Neuronal stem cell (in vitro differentiated cells): ENCODE results near the gene KLK13.

Experiments used
- DNase-seq: peaks from one replicate; pipeline ENCODE4 v3.0.0-alpha.2; 2013; ENCODE audit warnings: low spot score
- H2AFZ ChIP-seq: one replicate; pipeline ENCODE4 v1.6.1; 2013; ENCODE audit warnings: mild to moderate bottlenecking, low read length, inconsistent platforms
- H2AK5ac ChIP-seq: 2 replicates; pipeline ENCODE4 v1.6.1; 2013; ENCODE audit warnings: low read depth, mild to moderate bottlenecking, inconsistent platforms, low read length, moderate library complexity, mixed read lengths
- H2BK120ac ChIP-seq: 2 replicates; pipeline ENCODE4 v1.6.1; 2013; ENCODE audit warnings: low read depth, mild to moderate bottlenecking, inconsistent platforms, low read length, moderate library complexity, mixed read lengths
- H2BK12ac ChIP-seq: one replicate; pipeline ENCODE4 v1.6.1; 2013; ENCODE audit warnings: low read length, inconsistent platforms
- H2BK15ac ChIP-seq: 2 replicates; pipeline ENCODE4 v1.6.1; 2013; ENCODE audit warnings: mild to moderate bottlenecking, low read length, inconsistent platforms, mixed read lengths
- H2BK5ac ChIP-seq: one replicate; pipeline ENCODE4 v1.6.1; 2013; ENCODE audit warnings: inconsistent platforms, mild to moderate bottlenecking, low read length, moderate library complexity
- H3K14ac ChIP-seq: one replicate; pipeline ENCODE4 v1.6.1; 2013; ENCODE audit warnings: low read length, inconsistent platforms
- H3K18ac ChIP-seq: 2 replicates; pipeline ENCODE4 v1.6.1; 2013; ENCODE audit warnings: low read length, inconsistent platforms
- H3K23ac ChIP-seq: 2 replicates; pipeline ENCODE4 v1.6.1; 2013; ENCODE audit warnings: low read depth, mild to moderate bottlenecking, mixed read lengths, low read length, inconsistent platforms; ENCODE audit not compliant: poor library complexity
- H3K27ac ChIP-seq: replicated peaks from 3 replicates; pipeline ENCODE4 v1.5.1; 2013; ENCODE audit warnings: low read length, inconsistent platforms
- H3K27me3 ChIP-seq, 3 experiments: 2 replicates each; pipeline ENCODE4 v1.6.1; 2013; ENCODE audit warnings: low read length in 3 of 3, mild to moderate bottlenecking in 2 of 3, inconsistent platforms in 1 of 3, low read depth in 1 of 3, mixed read lengths in 1 of 3, moderate library complexity in 1 of 3; ENCODE audit not compliant: control insufficient read depth in 3 of 3, insufficient read depth in 3 of 3
- H3K36me3 ChIP-seq, 2 donors: replicated peaks in 1 of 2; 2 replicates each; pipeline ENCODE4 v1.6.1; 2013; ENCODE audit warnings: low read length in 2 of 2; ENCODE audit not compliant: control insufficient read depth in 2 of 2, insufficient read depth in 2 of 2
- H3K4ac ChIP-seq: 2 replicates; pipeline ENCODE4 v1.6.1; 2013; ENCODE audit warnings: inconsistent platforms, mild to moderate bottlenecking, low read length, moderate library complexity
- H3K4me1 ChIP-seq, 2 donors: 1 replicate in 1 of 2; 2 replicates in 1 of 2; pipeline ENCODE4 v1.6.1; 2013; ENCODE audit warnings: low read length in 2 of 2, low read depth in 1 of 2; ENCODE audit not compliant: control insufficient read depth in 2 of 2, insufficient read depth in 1 of 2
- H3K4me2 ChIP-seq: one replicate; pipeline ENCODE4 v1.6.1; 2013; ENCODE audit warnings: mild to moderate bottlenecking, low read length, inconsistent platforms; ENCODE audit not compliant: insufficient read depth, poor library complexity, severe bottlenecking
- H3K4me3 ChIP-seq, 2 donors: 2 replicates each; pipeline ENCODE4 v1.5.1; 2013; ENCODE audit warnings: low read length in 2 of 2, mild to moderate bottlenecking in 2 of 2, inconsistent platforms in 1 of 2, moderate library complexity in 1 of 2
- H3K79me1 ChIP-seq: one replicate; pipeline ENCODE4 v1.6.1; 2013; ENCODE audit warnings: low read depth, mild to moderate bottlenecking, inconsistent platforms, low read length, moderate library complexity
- H3K9ac ChIP-seq: one replicate; pipeline ENCODE4 v1.6.1; 2013; ENCODE audit warnings: mild to moderate bottlenecking, low read depth, low read length, inconsistent platforms; ENCODE audit not compliant: poor library complexity
- H3K9me3 ChIP-seq, 2 donors: replicated peaks in 1 of 2; 2 replicates each; pipeline versions ENCODE3 to v1.6.1; 2013; ENCODE audit warnings: low read length in 2 of 2, mild to moderate bottlenecking in 2 of 2, inconsistent platforms in 1 of 2, low read depth in 1 of 2, mixed read lengths in 1 of 2, moderate library complexity in 1 of 2; ENCODE audit not compliant: control insufficient read depth in 2 of 2, insufficient read depth in 1 of 2
- H4K8ac ChIP-seq: one replicate; pipeline ENCODE4 v1.6.1; 2013; ENCODE audit warnings: low read depth, mild to moderate bottlenecking, inconsistent platforms, low read length, moderate library complexity
- H4K91ac ChIP-seq: one replicate; pipeline ENCODE4 v1.6.1; 2013; ENCODE audit warnings: low read length, low read depth, mild to moderate bottlenecking, inconsistent platforms; ENCODE audit not compliant: poor library complexity
- WGBS, 2 donors: extraction: QIAGEN DNeasy Blood & Tissue Kit; methylation state at CpG; one replicate each; pipeline ENCODE4 v1.1.7; 2013; ENCODE audit warnings: missing lambda C conversion rate in 2 of 2, mixed read lengths in 1 of 2; ENCODE audit not compliant: insufficient read length in 2 of 2, insufficient replicate concordance in 1 of 2; ENCODE audit errors: extremely low coverage in 2 of 2; 5-methylcytosine and 5-hydroxymethylcytosine counted together

The KLK13 gene

DNA sequence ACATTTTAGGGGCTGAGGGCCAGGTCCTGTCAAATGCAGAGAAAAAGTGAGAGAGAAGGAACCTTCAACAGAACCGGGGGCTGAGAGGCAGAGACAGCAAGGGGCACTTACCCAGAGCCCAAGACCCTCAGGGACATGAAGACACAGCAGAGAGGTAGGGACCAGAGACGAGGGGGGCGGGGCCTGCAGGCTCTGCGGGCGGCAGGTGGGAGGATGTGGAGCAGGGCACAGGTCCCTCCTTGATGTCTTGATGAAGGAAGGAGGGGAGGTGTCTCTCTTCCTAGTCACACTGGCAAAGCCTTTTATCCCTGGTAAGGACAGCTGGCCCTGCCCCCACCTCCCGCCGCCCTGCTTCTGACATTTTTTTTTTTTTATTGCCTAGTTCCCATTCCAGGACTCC lies 17.7 kb upstream of the KLK13 start, which contains the start of gene KLK14:
KLK14 (minus strand) TSS at position 277 of the 400 bp plus-strand sequence; CDS start at position 4, 273 bp downstream.
- no CpG with 5 or more reads among the region's 7 CpGs for WGBS, 2 donors
- H4K91ac ChIP-seq: no peak within 1 kb of the TSS
- H2BK12ac ChIP-seq: no peak within 1 kb of the TSS
- peaks cover 0 to 36% (median 0%) of the 10 kb centered on the region in 3 experiments for H3K27me3 ChIP-seq
- H3K4me1 ChIP-seq: no peaks in the 10 kb centered on the region
- H2BK15ac ChIP-seq: no peak within 1 kb of the TSS
- H3K79me1 ChIP-seq: peaks cover 1% of the 10 kb centered on the region
- no peak within 1 kb of the TSS for H3K14ac ChIP-seq
- no peaks in the 10 kb centered on the region for H3K36me3 ChIP-seq
- no peak within 1 kb of the TSS for H4K8ac ChIP-seq
- H3K27ac ChIP-seq: no peak within 1 kb of the TSS
- H3K9ac ChIP-seq: no peak within 1 kb of the TSS
- no peak for DNase-seq
- no peak within 1 kb of the TSS for H2BK5ac ChIP-seq
- no peak within 1 kb of the TSS for H2AFZ ChIP-seq
- H3K4me3 ChIP-seq: no peak within 1 kb of the TSS
- no peak within 1 kb of the TSS for H3K4me2 ChIP-seq
- H3K9me3 ChIP-seq: no peaks in the 10 kb centered on the region
- H3K18ac ChIP-seq: no peak within 1 kb of the TSS
- H2AK5ac ChIP-seq: peak within 1 kb of the TSS; percentile 7
- H3K23ac ChIP-seq: no peak within 1 kb of the TSS
- no peak within 1 kb of the TSS for H2BK120ac ChIP-seq
- no peak within 1 kb of the TSS for H3K4ac ChIP-seq

GRCh38 chr19:51081476-51081875 lies 16.6 kb upstream of the KLK13 start:
- Histone ChIP-seq H3K4me3 (no peak overlapping the region), H2AFZ (no peak overlapping the region), H2BK15ac (no peak overlapping the region), H3K14ac (no peak overlapping the region), H2BK5ac (no peak overlapping the region), H3K36me3 (no peaks in the 10 kb centered on the region), H2BK12ac (no peak overlapping the region), H3K27ac (no peak overlapping the region), H3K23ac (no peak overlapping the region), H3K4me1 (no peaks in the 10 kb centered on the region), H3K9ac (no peak overlapping the region), H2BK120ac (peak overlapping the region; percentile 63), H3K4ac (no peak overlapping the region), H3K27me3 (peaks cover 0 to 34% (median 0%) of the 10 kb centered on the region in 3 experiments), H3K18ac (no peak overlapping the region), H3K79me1 (peaks cover 1% of the 10 kb centered on the region), H2AK5ac (no peak overlapping the region), H3K4me2 (no peak overlapping the region), H4K8ac (no peak overlapping the region), H3K9me3 (no peaks in the 10 kb centered on the region), H4K91ac (no peak overlapping the region)
- no CpG with 5 or more reads among the region's 14 CpGs for WGBS, 2 donors
- no peak for DNase-seq

DNA sequence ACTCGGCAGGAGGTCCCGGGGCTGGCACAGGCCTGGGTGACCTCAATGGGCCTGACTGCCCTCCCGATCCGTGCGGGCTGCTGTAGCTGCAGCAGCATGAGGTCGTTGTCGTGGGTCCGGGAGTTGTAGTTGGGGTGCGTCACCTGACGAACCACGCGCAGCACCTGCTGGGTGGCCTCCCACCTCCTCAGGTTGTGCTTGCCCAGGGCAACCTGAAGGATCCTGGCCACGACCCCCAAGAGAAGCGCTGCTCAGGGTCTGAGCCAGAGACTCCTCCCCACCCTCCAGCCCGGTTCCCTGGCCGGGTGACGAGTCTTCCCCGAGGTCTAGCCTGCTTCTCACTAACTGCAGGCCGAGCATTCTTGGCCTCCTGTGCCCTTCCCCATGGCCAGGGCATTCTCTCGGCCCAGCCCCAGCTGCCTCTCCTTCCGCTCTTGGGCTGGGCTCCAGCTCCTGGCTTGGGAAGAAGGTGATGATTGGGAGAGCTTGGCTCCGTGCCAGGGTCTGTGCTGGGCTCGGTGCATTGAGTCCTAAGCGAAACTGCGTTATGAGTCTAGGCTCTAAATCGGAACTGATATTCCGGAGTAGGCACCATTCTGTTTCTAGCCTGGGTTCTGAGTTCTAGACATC lies 14.7 kb upstream of the KLK13 start:
- peak overlapping the region; percentile 76 for H3K18ac ChIP-seq
- H2BK120ac ChIP-seq: no peak overlapping the region
- no peak overlapping the region for H3K27ac ChIP-seq
- no peak overlapping the region for H2AFZ ChIP-seq
- H4K8ac ChIP-seq: no peak overlapping the region
- peaks cover 0 to 24% (median 0%) of the 10 kb centered on the region in 3 experiments for H3K27me3 ChIP-seq
- H3K14ac ChIP-seq: peak overlapping the region; percentile 38
- H3K9ac ChIP-seq: no peak overlapping the region
- WGBS, 2 donors: no CpG with 5 or more reads among the region's 27 CpGs
- H3K23ac ChIP-seq: peak overlapping the region; percentile 73
- peak overlapping the region; percentile 39 for H2BK5ac ChIP-seq
- no peaks in the 10 kb centered on the region for H3K4me1 ChIP-seq
- peaks cover 1% of the 10 kb centered on the region for H3K79me1 ChIP-seq
- H2BK12ac ChIP-seq: no peak overlapping the region
- H3K9me3 ChIP-seq: no peaks in the 10 kb centered on the region
- H2BK15ac ChIP-seq: peak overlapping the region; percentile 92
- H3K4me2 ChIP-seq: no peak overlapping the region
- H3K4ac ChIP-seq: peak overlapping the region; percentile 66
- DNase-seq: no peak
- no peak overlapping the region for H4K91ac ChIP-seq
- peak overlapping the region; percentile 43 for H2AK5ac ChIP-seq
- H3K4me3 ChIP-seq: no peak overlapping the region
- no peaks in the 10 kb centered on the region for H3K36me3 ChIP-seq

DNA sequence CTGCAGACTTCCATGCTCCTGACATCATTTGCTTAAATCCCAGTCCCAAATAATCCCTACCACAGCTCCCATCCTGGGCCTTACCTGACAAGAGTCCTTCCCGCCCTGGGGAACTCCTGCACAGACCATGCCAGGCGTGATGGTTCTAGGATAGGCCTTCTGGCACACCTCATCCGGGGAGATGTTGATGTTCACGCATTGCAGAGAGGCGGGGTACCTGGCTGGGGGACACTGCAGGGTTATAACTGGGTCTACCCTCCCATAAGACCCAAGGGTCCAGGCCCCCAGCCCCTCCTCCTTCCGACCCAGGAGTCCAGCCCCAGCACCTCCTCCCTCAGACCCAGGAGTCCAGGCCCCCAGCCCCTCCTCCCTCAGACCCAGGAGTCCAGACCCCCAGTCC lies 13.8 kb upstream of the KLK13 start:
- no peak overlapping the region for H2BK120ac ChIP-seq
- H2AK5ac ChIP-seq: no peak overlapping the region
- H3K4me1 ChIP-seq: no peaks in the 10 kb centered on the region
- H3K36me3 ChIP-seq: no peaks in the 10 kb centered on the region
- no peak overlapping the region for H3K14ac ChIP-seq
- H3K79me1 ChIP-seq: peaks cover 1% of the 10 kb centered on the region
- no peak overlapping the region for H3K23ac ChIP-seq
- no peak overlapping the region for H4K91ac ChIP-seq
- no peak overlapping the region for H4K8ac ChIP-seq
- H3K27ac ChIP-seq: no peak overlapping the region
- H3K9me3 ChIP-seq: no peaks in the 10 kb centered on the region
- no peak overlapping the region for H3K4ac ChIP-seq
- WGBS, 2 donors: no CpG with 5 or more reads among the region's 6 CpGs
- H3K4me2 ChIP-seq: no peak overlapping the region
- peaks cover 0 to 16% (median 0%) of the 10 kb centered on the region in 3 experiments for H3K27me3 ChIP-seq
- H2BK15ac ChIP-seq: no peak overlapping the region
- no peak overlapping the region for H3K4me3 ChIP-seq
- H2BK12ac ChIP-seq: no peak overlapping the region
- no peak overlapping the region for H3K18ac ChIP-seq
- no peak overlapping the region for H2AFZ ChIP-seq
- H2BK5ac ChIP-seq: no peak overlapping the region
- DNase-seq: no peak
- no peak overlapping the region for H3K9ac ChIP-seq
